Karpas-422 (cell line): ENCODE measurements around the gene CHN2. TPM values are rescaled to one million over a fixed set of nuclear protein-coding genes. Genes with fewer than 3 reads are reported as not detected.

Source experiments
- DNase-seq: peaks from one replicate; pipeline ENCODE4 v3.0.0-alpha.2; 2015
- H2AFZ ChIP-seq: fragments of 200-600 bp; sonication (generic); 2 replicates; pipeline ENCODE4 v1.6.1; 2014; ENCODE audit warnings: antibody characterized with exemption, low read length, mixed read lengths
- H3K27ac ChIP-seq: fragments of 200-600 bp; sonication (generic); 2 replicates; pipeline ENCODE4 v1.5.1; 2014; ENCODE audit warnings: mild to moderate bottlenecking, low read length, moderate library complexity
- H3K27me3 ChIP-seq: fragments of 200-600 bp; sonication (generic); 2 replicates; pipeline ENCODE4 v1.6.1; 2014; ENCODE audit warnings: low read length, mixed read lengths
- H3K36me3 ChIP-seq: fragments of 200-600 bp; sonication (generic); 2 replicates; pipeline ENCODE4 v1.6.1; 2014; ENCODE audit warnings: low read length, mixed read lengths; ENCODE audit not compliant: insufficient read depth
- H3K4me1 ChIP-seq: fragments of 200-600 bp; sonication (generic); 2 replicates; pipeline ENCODE4 v1.6.1; 2014; ENCODE audit warnings: mild to moderate bottlenecking, low read length, mixed read lengths
- H3K4me2 ChIP-seq: fragments of 200-600 bp; sonication (generic); 2 replicates; pipeline ENCODE4 v1.6.1; 2014; ENCODE audit warnings: low read length, low read depth, mild to moderate bottlenecking; ENCODE audit not compliant: poor library complexity, severe bottlenecking
- H3K4me3 ChIP-seq: fragments of 200-600 bp; sonication (generic); 2 replicates; pipeline ENCODE4 v1.5.1; 2014; ENCODE audit warnings: mild to moderate bottlenecking, antibody characterized with exemption, low read length, mixed read lengths
- H3K79me2 ChIP-seq: fragments of 200-600 bp; sonication (generic); 2 replicates; pipeline ENCODE4 v1.6.1; 2014; ENCODE audit warnings: mild to moderate bottlenecking, low read length, mixed read lengths
- H3K9ac ChIP-seq: fragments of 200-600 bp; sonication (generic); 2 replicates; pipeline ENCODE4 v1.6.0; 2014; ENCODE audit warnings: low read length
- H3K9me2 ChIP-seq: fragments of 200-600 bp; sonication (generic), shearing (Covaris generic); replicated peaks from 2 replicates; pipeline ENCODE4 v1.6.0; 2014; ENCODE audit warnings: mild to moderate bottlenecking, low read length, moderate library complexity; ENCODE audit not compliant: insufficient read depth
- H3K9me3 ChIP-seq: fragments of 300-700, 200-600 bp; sonication (generic); 2 replicates; pipeline ENCODE4 v1.6.1; 2014; ENCODE audit warnings: low read length, mixed read lengths
- H4K20me1 ChIP-seq: fragments of 200-600 bp; sonication (generic); 2 replicates; pipeline ENCODE4 v1.6.1; 2014; ENCODE audit warnings: mild to moderate bottlenecking, antibody characterized with exemption, low read length, low read depth; ENCODE audit not compliant: insufficient read depth
- total RNA-seq: library from RNA; depleted of rRNA; stranded (reverse); fragments of >200 nt; shearing (Covaris generic); gene quantifications from 2 replicates; pipeline ENCODE4 v1.2.3, GENCODE V29; 2014; ENCODE audit warnings: low replicate concordance

CHN2 gene
- total RNA-seq, 1 experiment from 2014 or later, result 9.1 TPM

- Histone ChIP-seq H3K4me2 (no peak overlapping the region), H3K36me3 (no peaks in the 10 kb centered on the region), H2AFZ (no peak overlapping the region), H4K20me1 (no peaks in the 10 kb centered on the region), H3K4me3 (no peak overlapping the region), H3K9ac (no peak overlapping the region), H3K79me2 (no peaks in the 10 kb centered on the region), H3K27me3 (no peaks in the 10 kb centered on the region), H3K4me1 (no peaks in the 10 kb centered on the region), H3K9me3 (no peaks in the 10 kb centered on the region), H3K27ac (no peak overlapping the region), H3K9me2 (no peaks in the 10 kb centered on the region)
- no peak for DNase-seq
Measured at GRCh38 chr7:29464753-29465152, 270.2 kb downstream of the CHN2 start.

GRCh38 chr7:29467193-29467926, 272.8 kb downstream of the CHN2 start:
- DNase-seq, result no peak
- Histone ChIP-seq H3K9me2 (no peaks in the 10 kb centered on the region), H2AFZ (no peak overlapping the region), H3K4me3 (no peak overlapping the region), H3K27me3 (no peaks in the 10 kb centered on the region), H4K20me1 (no peaks in the 10 kb centered on the region), H3K27ac (no peak overlapping the region), H3K9me3 (no peaks in the 10 kb centered on the region), H3K36me3 (no peaks in the 10 kb centered on the region), H3K79me2 (no peaks in the 10 kb centered on the region), H3K9ac (no peak overlapping the region), H3K4me1 (no peaks in the 10 kb centered on the region), H3K4me2 (no peak overlapping the region)

GRCh38 chr7:29468196-29468595, 273.6 kb downstream of the CHN2 start:
- H2AFZ ChIP-seq, result no peak overlapping the region
- H4K20me1 ChIP-seq, result no peaks in the 10 kb centered on the region
- no peaks in the 10 kb centered on the region for H3K9me2 ChIP-seq
- no peaks in the 10 kb centered on the region for H3K27me3 ChIP-seq
- no peak overlapping the region for H3K4me3 ChIP-seq
- no peaks in the 10 kb centered on the region for H3K9me3 ChIP-seq
- H3K79me2 ChIP-seq, result no peaks in the 10 kb centered on the region
- H3K9ac ChIP-seq, result no peak overlapping the region
- DNase-seq, result no peak
- no peak overlapping the region for H3K27ac ChIP-seq
- H3K4me1 ChIP-seq, result no peaks in the 10 kb centered on the region
- H3K36me3 ChIP-seq, result no peaks in the 10 kb centered on the region
- H3K4me2 ChIP-seq, result no peak overlapping the region

GRCh38 chr7:29469281-29469680, 274.7 kb downstream of the CHN2 start:
- DNase-seq, result no peak
- H3K4me1 ChIP-seq, result no peaks in the 10 kb centered on the region
- no peak overlapping the region for H2AFZ ChIP-seq
- no peaks in the 10 kb centered on the region for H4K20me1 ChIP-seq
- H3K27ac ChIP-seq, result no peak overlapping the region
- no peaks in the 10 kb centered on the region for H3K27me3 ChIP-seq
- H3K9ac ChIP-seq, result no peak overlapping the region
- no peak overlapping the region for H3K4me2 ChIP-seq
- no peaks in the 10 kb centered on the region for H3K79me2 ChIP-seq
- H3K9me3 ChIP-seq, result no peaks in the 10 kb centered on the region
- H3K4me3 ChIP-seq, result no peak overlapping the region
- no peaks in the 10 kb centered on the region for H3K9me2 ChIP-seq
- no peaks in the 10 kb centered on the region for H3K36me3 ChIP-seq

GRCh38 chr7:29469976-29470557, 275.5 kb downstream of the CHN2 start:
- Histone ChIP-seq H3K4me2 (no peak overlapping the region), H2AFZ (no peak overlapping the region), H3K27ac (no peak overlapping the region), H4K20me1 (no peaks in the 10 kb centered on the region), H3K4me1 (no peaks in the 10 kb centered on the region), H3K4me3 (no peak overlapping the region), H3K9me2 (no peaks in the 10 kb centered on the region), H3K79me2 (no peaks in the 10 kb centered on the region), H3K9me3 (no peaks in the 10 kb centered on the region), H3K36me3 (no peaks in the 10 kb centered on the region), H3K27me3 (no peaks in the 10 kb centered on the region), H3K9ac (no peak overlapping the region)
- DNase-seq, result no peak

GRCh38 chr7:29471444-29472138, 277.0 kb downstream of the CHN2 start:
- H3K27ac ChIP-seq, result no peak overlapping the region
- H3K4me3 ChIP-seq, result no peak overlapping the region
- no peaks in the 10 kb centered on the region for H3K9me2 ChIP-seq
- H3K4me1 ChIP-seq, result no peaks in the 10 kb centered on the region
- DNase-seq, result no peak
- H3K4me2 ChIP-seq, result no peak overlapping the region
- no peaks in the 10 kb centered on the region for H4K20me1 ChIP-seq
- no peaks in the 10 kb centered on the region for H3K36me3 ChIP-seq
- no peak overlapping the region for H2AFZ ChIP-seq
- no peak overlapping the region for H3K9ac ChIP-seq
- H3K27me3 ChIP-seq, result no peaks in the 10 kb centered on the region
- H3K79me2 ChIP-seq, result no peaks in the 10 kb centered on the region
- no peaks in the 10 kb centered on the region for H3K9me3 ChIP-seq

GRCh38 chr7:29476916-29477315, 282.3 kb downstream of the CHN2 start:
- no peak for DNase-seq
- no peak overlapping the region for H3K9ac ChIP-seq

GRCh38 chr7:29478226-29478625, 283.7 kb downstream of the CHN2 start:
- no peaks in the 10 kb centered on the region for H4K20me1 ChIP-seq
- no peaks in the 10 kb centered on the region for H3K79me2 ChIP-seq
- H3K9me3 ChIP-seq, result no peaks in the 10 kb centered on the region
- H3K27me3 ChIP-seq, result peaks cover 3% of the 10 kb centered on the region; the same call in 1 of the 2 replicates
- no peak overlapping the region for H3K4me2 ChIP-seq
- H3K4me1 ChIP-seq, result no peaks in the 10 kb centered on the region
- no peak overlapping the region for H3K27ac ChIP-seq
- no peaks in the 10 kb centered on the region for H3K9me2 ChIP-seq
- DNase-seq, result no peak
- no peak overlapping the region for H3K4me3 ChIP-seq
- H3K36me3 ChIP-seq, result no peaks in the 10 kb centered on the region
- H2AFZ ChIP-seq, result no peak overlapping the region
- H3K9ac ChIP-seq, result no peak overlapping the region

More at GRCh38 chr7:29476916-29477315, 282.3 kb downstream of the CHN2 start:
- Histone ChIP-seq H3K27me3 (no peaks in the 10 kb centered on the region), H4K20me1 (no peaks in the 10 kb centered on the region), H3K4me3 (no peak overlapping the region), H3K79me2 (no peaks in the 10 kb centered on the region), H3K27ac (no peak overlapping the region), H3K9me3 (no peaks in the 10 kb centered on the region), H2AFZ (no peak overlapping the region), H3K4me1 (no peaks in the 10 kb centered on the region), H3K4me2 (no peak overlapping the region), H3K36me3 (no peaks in the 10 kb centered on the region), H3K9me2 (no peaks in the 10 kb centered on the region)
